Suppressor macrophage (primary cell): Measurements from ENCODE around the gene SNX30.

Experiments used
- DNase-seq, 4 experiments: peaks; one replicate each; pipeline ENCODE4 v3.0.0-alpha.2; 2020 to 2022

The SNX30 gene

GRCh38 chr9:112752334-112753125 is 2.0 kb downstream of the SNX30 start:
- DNase-seq, result peak in 2 of 4 experiments; percentile 13 to 26

DNA sequence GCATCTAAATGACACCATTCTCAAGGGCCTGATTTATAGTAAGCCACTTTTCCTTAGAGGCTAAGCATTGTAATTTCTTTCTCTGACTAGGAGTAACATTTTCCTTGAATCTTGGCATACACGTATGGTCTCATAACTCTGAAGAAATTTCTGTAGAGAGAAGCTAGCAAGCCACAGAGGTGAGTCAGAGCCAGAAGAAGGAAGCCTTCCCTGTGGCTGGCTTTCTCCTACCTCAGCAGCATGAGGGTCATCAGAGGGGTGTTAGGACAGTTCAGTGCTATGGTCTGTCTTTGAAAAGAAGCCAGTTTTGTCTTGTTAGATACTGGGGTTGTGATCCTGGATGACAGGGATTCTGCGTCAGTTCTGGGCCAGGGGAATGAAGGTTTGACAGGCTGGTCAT is 3.2 kb downstream of the SNX30 start:
- peak; percentile 54 to 85 (median 72) for DNase-seq

DNA sequence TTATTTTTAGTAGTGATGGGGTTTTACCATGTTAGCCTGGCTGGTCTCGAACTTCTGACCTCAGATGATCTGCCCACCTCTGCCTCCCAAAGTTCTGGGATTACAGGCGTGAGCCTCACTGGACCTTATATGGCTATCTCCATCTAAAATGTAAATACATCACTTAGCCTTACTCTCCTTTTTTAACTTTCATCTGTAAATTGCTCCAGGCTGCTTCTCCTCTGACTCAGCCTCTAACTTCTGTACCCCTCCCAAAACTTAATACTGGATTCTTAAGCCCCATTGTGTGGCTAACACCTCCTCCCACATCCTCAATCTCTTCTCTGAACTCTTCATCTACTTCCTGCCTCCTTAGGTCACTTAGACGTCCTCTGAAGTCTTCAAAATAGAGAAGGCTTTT is 4.0 kb downstream of the SNX30 start:
- no peak for DNase-seq

GRCh38 chr9:112755016-112755427 is 4.5 kb downstream of the SNX30 start:
- DNase-seq, result peak; percentile 70 to 81 (median 76)

DNA sequence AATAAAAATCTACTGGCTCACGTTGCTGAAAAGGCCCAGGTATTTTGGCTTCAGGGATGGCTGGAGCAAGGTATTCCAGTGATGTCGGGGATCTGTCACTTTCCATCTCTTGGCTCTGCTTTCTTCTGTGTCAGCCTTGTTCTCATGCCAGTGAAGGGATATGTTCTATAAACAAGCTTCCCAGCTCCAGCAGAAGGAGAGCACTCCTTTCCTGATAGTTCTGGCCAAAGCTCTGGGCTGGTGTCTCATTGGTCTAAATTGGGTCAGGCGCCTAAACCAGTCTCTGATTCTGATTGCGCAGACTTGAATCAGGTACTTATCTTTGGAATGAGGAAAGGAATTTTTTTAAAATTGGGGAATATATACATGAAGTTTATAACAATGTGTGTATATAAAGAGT is 5.1 kb downstream of the SNX30 start:
- no peak for DNase-seq

DNA sequence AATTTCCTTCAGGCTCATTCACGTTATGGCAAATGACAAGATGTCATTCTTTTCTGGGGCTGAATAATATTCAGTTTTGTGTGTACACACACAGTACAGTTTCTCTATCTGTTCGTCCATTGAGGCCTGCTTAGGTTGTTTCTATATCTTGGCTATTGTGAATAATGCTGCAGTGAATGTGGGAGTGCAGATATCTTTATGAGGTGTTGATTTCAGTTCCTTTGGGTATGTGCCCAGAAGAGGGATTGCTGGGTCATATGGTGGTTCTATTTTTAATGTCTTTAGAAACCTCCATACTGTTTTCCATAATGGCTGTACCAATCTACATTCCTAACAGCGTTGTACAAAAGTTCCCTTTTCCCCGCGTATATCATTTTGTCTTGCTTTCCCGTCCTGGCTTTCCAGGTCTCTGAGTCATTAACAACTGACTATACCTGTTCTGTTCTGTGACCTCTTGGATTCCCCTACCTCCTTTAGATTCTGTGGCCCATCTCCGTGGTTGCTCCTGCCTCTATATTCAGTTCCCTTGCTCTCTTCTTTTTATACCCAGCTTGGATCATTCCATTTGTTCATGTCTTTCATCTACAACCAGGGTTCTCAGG is 6.8 kb downstream of the SNX30 start:
- no peak for DNase-seq

DNA sequence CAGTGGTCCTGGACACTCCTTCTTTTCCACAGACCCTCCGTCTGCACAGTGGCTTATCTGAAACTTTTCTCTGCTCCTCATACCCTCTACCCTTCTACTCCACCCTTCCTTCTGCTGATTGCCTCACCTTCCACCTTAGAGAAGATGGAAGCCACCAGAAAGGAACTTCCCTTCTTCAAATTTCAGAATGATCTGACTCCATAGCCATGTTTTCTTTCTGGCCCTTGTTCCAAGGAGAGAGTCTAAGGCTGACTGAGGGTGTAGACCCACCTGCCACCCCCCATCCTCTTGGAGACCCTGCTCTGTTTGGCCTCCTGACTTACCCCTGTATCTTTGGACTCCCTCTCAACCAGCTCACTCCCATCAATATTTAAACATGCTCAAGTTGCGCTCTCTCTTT is 7.4 kb downstream of the SNX30 start:
- DNase-seq, result no peak

GRCh38 chr9:112760821-112761220 is 10.3 kb downstream of the SNX30 start:
- no peak for DNase-seq

- no peak for DNase-seq
Observed at GRCh38 chr9:112761912-112762655, 11.5 kb downstream of the SNX30 start.

- DNase-seq, result no peak
Observed at GRCh38 chr9:112762726-112763518, 12.4 kb downstream of the SNX30 start.

- peak in 3 of 4 experiments; percentile 30 to 37 (median 36) for DNase-seq
Observed at GRCh38 chr9:112764344-112764743, 13.8 kb downstream of the SNX30 start.

DNA sequence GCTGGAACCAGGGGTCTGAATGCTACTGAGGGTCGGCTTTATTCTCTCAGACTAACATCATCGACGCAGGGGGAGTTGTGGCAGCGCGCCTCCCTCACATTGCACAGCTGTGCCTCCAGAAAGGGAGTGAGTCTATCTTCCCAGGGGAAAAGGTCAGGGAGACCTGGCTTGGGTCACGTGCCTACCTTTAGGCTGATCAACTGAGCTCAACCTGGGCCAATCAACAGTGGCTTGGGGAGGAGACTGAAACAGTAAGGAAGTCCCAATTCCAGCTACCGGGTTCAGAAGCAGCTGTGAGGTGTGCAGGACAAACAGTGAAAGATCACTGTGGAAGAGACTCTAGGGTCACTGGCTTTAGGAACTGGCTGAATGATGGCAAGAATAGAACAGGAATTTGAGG is 14.3 kb downstream of the SNX30 start:
- no peak for DNase-seq

DNA sequence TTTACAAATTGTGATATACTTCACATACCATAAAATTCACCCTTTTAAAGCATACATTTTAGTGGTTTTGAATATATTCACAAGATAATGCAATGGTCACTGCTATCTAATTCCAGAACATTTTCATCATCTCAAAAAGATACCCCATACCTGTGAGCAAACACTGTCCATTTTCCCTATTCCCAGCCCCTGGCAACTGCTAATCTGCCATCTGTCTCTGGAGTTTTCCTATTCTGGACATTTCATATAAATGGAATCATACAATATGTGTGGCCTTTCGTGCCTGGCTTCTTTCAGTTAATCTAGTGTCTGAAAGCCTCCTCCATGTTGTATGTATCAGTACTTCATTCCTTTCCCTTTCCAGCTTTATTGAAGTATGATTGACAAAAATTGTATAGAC is 14.7 kb downstream of the SNX30 start:
- DNase-seq, result no peak

DNA sequence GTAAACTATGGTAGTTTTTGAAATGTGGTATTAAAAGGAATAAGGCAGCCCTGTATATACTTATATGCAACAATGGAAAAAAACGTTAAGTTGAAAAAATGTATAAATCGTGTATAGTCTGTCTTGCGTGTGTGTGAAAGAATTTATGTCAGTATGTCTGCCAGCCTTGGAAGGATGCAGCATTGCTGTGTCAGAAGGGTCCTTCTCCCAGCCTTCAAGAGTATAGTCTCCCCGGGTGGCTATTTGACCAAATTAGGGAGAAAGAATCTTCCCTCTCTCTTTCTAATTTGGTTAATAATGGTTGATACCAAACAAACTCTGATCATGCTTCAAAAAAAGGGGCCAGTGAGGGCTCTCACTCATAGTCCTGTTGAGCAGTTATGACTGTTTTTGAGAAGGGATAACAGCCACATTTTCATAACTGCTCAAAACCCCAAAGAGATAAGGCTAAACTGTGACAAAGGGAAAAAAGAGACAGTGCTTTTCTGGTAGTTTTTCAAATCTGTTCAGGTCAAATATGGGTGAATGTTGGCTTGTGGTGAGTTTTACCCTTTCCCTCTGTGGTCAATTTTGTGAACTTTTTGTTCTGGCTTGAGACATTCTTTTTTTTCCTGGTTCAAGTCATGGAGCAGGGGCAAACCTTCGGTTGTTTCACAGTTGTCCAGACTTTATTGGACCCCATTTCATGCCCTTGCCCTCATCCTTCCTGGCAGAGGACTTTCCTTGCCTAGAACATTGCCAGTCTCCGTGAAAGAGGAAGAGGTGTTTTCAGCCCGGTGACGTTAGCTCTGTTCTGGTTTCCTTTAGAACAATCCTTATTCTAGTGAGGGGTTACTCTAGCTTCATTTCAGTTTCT is 21.0 kb downstream of the SNX30 start:
- peak; percentile 33 to 62 (median 57) for DNase-seq

DNA sequence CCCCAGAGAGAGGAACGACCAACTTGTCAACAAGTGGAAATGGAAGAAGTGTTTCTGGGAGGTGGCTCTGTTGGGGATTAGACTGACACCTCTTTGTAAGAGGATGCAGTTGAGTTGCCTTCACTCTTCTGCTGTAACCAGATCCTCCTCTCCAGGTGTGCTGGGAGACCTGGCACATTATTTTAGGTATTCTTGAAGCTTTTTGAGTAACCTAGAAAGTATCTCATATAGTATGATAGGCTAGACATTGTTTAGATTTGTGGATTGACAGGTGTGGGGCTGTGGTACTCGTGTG is 21.6 kb downstream of the SNX30 start:
- DNase-seq, result no peak

DNA sequence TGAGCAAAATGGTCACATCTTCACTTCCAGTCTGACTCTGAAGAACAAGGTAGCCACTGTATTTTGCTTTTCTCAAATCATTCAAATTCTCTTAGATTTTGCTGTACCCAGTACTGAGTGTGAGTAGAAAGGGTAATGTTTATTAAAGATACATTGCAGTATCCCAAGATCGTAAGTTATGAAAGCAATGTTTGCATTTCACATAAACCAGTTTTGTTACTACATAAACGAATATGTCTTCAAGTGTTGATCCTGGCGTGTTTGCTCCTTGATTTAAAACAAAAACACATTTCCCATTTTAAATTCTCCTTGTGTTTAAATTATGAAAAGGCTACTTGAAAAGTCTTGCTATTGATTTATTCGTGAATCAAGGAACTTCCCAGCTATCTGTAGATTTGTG is 22.0 kb downstream of the SNX30 start:
- DNase-seq, result no peak

- DNase-seq, result no peak
Observed at GRCh38 chr9:112774006-112774996, 23.7 kb downstream of the SNX30 start.

GRCh38 chr9:112777914-112778313 is 27.4 kb downstream of the SNX30 start:
- peak in 3 of 4 experiments; percentile 10 to 28 (median 25) for DNase-seq

DNA sequence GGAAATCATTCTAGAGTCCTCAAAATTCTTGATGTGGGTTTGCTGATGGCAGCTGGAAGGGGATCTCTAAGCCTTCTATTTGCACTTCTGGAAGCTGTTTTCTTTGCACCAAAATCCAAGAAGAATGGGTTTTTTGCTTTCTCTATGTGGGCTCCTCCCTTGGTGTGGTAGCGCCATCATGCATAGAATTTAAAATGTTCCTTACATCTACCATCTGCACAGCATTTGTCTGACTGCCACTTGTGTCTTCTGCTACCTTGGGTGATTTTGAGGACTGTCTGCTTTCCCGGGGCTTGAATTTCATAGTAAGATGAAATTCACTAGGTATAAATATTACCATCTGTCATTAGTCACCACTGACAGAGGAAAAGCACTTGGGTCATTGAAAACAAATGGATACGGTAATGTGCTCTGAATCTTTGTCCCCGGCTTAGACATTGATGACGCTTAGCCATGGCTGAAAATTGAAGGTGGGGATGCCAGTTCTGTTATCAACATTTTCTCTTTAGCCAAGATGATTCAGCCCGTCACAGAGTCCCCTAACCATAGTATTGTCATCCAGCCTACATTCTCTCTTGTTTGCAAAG is 30.0 kb downstream of the SNX30 start:
- DNase-seq, result no peak

GRCh38 chr9:112782218-112782617 is 31.7 kb downstream of the SNX30 start:
- no peak for DNase-seq
